Superior temporal gyrus (tissue), 1 donor: Measurements from ENCODE around the gene TARDBP.
"Not testable (repeated sequence)": the region's sequence is repeated elsewhere in the genome, so short reads cannot be mapped to it uniquely, and the experiment has no call there.

Source experiments
- DNase-seq: peaks from one replicate; pipeline ENCODE4 v3.0.0-alpha.2; 2016; ENCODE audit errors: extremely low spot score

The TARDBP gene

GRCh38 chr1:10992864-10993263 is 19.6 kb upstream of the TARDBP start:
- DNase-seq: no peak

GRCh38 chr1:10996100-10996499 is 16.4 kb upstream of the TARDBP start:
- DNase-seq: no peak

GRCh38 chr1:11000526-11000925 is 11.9 kb upstream of the TARDBP start:
- no peak for DNase-seq

DNA sequence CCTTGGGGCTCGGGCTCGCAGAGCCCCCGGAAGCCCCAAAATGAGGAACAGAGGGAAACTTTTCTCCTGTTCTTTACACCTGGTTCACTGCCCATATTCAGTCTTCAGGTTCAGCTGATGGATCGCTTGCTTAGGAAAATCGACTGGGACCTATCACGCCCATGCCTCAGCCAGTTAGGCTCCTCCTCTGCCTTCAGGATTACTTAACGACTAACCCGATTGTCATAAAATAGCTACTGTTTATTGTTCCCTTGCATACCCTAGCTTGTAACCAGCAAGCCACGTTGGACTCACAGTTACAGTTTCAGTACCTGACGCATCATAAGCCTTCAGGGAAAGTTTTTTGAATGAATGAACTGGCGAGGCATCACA is 692 bp downstream of the TARDBP start:
- no peak for DNase-seq

DNA sequence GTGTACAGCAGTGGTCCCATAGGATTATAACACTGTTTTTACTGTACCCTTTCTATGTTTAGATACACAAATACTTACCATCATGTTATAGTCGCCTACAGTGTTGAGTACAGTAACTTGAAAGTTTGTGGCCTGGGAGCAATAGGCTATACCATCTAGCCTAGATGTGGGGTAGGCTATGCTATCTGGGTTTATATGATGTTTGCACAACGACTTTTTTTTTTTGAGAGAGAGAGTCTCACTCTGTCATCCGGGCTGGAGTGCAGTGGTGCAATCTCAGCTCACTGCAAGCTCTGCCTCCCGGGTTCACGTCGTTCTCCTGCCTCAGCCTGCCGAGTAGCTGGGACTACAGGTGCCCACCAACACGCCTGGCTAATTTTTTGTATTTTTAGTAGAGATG is 6.9 kb downstream of the TARDBP start:
- DNase-seq: not testable (repeated sequence)

DNA sequence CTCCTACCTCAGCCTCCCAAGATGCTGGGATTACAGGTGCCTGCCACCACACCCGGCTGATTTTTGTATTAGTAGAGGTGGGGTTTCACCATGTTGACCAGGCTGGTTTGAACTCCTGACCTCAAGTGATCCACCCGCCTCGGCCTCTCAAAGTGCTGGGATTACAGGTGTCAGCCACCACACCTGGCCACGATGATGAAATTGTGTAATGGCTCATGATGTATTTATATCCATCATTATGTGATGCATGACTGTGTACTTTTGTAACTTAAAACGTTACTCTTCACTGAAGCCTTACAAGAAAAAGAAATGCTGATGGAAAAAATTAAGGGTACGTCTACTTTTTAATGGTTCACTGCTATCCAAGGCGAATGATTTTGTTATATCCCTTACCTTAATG is 7.5 kb downstream of the TARDBP start:
- no peak for DNase-seq

GRCh38 chr1:11023201-11023600 is 10.7 kb downstream of the TARDBP start:
- no peak for DNase-seq

DNA sequence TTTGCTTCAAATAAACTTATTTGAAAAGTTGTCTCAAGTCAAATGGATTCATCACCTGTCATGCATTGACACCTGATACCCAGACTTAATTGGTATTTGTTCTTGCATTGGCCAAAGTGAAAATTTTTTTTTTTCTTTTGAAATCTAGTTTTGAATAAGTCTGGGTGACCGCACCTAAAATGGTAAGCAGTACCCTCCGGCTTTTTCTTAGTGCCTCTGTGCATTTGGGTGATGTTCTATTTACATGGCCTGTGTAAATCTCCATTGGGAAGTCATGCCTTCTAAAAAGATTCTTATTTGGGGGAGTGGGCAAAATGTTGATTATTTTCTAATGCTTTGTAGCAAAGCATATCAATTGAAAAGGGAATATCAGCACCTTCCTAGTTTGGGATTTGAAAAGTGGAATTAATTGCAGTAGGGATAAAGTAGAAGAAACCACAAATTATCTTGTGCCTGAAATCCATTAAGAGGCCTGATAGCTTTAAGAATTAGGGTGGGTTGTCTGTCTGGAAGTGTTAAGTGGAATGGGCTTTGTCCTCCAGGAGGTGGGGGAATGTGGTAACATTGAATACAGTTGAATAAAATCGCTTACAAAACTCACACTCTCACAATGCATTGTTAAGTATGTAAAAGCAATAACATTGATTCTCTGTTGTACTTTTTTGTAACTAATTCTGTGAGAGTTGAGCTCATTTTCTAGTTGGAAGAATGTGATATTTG is 11.9 kb downstream of the TARDBP start:
- no peak for DNase-seq

DNA sequence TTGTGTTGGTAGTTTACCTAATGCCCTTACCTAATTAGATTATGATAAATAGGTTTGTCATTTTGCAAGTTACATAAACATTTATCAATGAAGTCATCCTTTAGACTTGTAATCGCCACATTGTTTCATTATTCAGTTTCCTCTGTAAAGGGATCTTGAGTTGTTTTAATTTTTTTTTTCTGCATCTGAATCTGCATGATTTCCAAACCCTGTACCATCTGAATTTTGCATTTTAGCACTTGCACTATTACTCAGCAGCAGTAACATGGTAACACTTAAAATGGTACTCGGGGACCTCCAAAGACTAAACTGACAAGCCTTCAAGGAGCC is 12.4 kb downstream of the TARDBP start:
- no peak for DNase-seq

DNA sequence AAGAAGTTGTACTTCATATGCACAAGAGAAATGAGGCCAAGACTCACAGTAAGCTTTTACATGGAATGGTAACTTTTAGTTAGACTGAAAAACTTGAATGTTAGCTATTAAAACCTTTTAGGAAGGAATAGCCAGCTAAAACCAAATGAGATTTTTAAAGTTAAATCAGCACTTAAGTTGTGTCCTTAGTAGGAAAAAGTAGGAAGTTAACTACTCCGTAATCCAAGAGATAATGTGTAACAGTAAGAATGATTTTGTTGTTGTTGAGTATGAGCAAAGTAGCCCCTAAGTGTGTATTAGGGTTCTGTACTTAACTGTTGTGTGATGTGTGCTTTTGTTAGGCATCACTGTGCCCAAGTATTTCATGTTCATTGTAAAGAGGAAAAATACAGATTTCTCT is 13.2 kb downstream of the TARDBP start:
- no peak for DNase-seq

DNA sequence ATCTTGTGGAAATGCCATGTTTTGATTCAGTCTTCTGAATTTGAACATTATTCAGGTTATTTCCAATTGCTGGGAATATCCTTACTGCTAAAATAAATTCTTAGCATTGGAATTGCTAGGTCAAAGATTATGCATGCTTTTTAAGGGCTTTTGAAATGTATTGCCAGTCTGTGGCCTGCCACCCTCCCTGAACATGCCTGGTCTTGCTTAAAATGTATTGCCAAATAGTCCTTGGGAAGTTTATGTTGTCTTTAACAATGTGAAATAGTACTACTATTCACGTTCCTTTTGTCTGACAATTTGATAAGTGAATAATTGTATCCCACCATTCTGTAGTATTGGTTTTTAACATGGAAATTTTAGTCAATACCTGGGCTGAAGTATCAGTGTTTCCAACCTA is 13.6 kb downstream of the TARDBP start:
- DNase-seq: no peak

DNA sequence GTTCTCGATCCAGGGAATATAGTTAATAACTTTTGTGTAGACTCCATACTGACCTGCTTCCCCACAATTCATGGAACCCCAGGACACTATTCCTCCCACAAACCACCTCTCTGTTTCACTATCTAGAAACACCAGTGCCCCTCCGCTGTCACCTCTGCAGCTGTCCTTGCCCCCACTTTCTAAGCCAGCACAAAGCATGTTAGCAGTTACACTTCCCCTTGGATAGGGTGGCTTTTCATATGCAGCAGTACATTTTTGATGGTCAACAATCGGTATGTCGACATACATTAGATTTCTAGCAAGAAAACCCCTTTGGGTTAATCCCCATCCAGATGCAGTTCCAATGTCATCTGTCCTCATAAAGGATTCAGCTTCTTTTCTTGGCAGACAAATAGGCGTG is 14.4 kb downstream of the TARDBP start:
- DNase-seq: no peak

- DNase-seq: no peak
Measured at GRCh38 chr1:11027316-11027715, 14.9 kb downstream of the TARDBP start.

DNA sequence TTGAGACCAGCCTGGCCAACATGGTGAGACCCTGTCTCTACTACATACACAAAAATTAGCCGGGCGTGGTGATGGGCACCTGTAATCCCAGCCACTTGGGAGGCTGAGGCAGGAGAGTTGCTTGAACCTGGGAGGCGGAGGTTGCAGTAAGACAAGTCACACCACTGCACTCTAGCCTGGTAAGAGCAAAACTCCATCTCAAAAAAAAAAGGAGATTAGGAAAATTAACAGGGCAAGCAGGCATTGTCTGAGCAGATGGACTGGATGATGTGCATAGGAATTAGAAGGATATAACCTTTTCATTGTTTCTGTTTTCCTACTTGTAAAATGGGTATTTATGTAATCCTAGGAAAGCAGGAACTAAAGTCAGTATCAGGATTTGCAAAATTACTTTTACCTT is 15.6 kb downstream of the TARDBP start:
- DNase-seq: no peak

DNA sequence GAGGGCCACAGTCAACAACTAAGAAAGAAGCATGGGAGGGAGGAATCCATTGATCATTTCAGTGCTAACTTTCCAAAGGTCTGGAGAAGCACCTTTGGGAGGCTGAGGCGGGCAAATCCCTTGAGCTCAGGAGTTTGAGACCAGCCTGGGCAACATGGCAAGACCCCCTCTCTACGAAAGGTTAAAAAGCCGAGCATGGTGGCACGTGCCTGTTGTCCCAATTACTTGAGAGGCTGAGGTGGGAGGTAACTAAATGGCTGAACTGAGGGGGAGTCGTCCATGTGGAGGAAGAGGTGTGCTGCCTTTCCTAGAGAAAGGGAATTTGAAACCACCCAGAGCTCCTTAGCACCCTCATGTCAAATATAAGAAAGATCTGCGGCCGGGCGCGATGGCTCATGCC is 18.4 kb downstream of the TARDBP start:
- no peak for DNase-seq

GRCh38 chr1:11031624-11032262 is 19.3 kb downstream of the TARDBP start:
- DNase-seq: no peak

DNA sequence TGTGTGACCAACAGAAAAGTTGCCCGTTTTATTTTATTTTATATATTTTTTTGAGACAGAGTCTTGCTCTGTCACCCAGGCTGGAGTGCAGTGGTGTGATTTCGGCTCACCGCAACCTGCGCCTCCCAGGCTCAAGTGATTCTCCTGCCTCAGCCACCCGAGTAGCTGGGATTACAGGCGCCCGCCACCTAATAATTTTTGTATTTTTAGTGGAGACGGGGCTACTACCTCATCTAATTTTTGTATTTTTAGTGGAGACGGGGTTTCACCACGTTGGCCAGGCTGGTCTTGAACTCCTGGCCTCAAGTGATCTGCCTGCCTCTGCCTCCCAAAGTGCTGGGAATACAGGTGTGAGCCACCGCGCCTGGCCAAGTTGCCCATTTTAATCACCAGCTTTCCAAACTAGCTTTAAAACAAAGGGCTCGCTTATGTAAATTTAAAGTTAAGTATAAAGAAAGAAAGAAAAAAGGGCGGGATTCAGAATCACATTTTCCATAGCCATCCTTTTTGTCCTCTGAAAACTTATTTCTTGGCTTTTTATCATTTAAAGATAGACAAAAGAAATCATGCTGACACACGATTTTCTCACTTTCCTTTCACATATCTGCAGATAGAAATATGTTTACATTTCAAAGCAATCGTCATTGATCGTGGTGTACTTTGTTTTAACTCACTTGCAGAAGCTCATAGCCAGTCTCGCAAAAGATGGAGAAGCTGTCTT is 24.7 kb downstream of the TARDBP start:
- not testable (repeated sequence) for DNase-seq

GRCh38 chr1:11037740-11038182 is 25.3 kb downstream of the TARDBP start:
- DNase-seq: peak; percentile 96

- DNase-seq: no peak
Measured at GRCh38 chr1:11039351-11040104, 27.1 kb downstream of the TARDBP start.

GRCh38 chr1:11040105-11040429 is 27.6 kb downstream of the TARDBP start:
- not testable (repeated sequence) for DNase-seq

GRCh38 chr1:11041048-11041447 is 28.6 kb downstream of the TARDBP start:
- no peak for DNase-seq

- no peak for DNase-seq
Measured at GRCh38 chr1:11042065-11042464, 29.6 kb downstream of the TARDBP start.
